WI38 (cell line): ENCODE measurements around the gene NFATC4.

ENCODE experiments used
- H3K4me3 ChIP-seq: 2 replicates; pipeline ENCODE4 v1.5.1; 2011; ENCODE audit warnings: low read depth, mild to moderate bottlenecking, control low read depth, low read length
- TF ChIP-seq, protein P1 (sequence below): IDR thresholded peaks from 2 replicates; pipeline ENCODE4 v1.5.1; 2012; ENCODE audit warnings: low read depth, mild to moderate bottlenecking, control low read depth, low read length

NFATC4 gene

GRCh38 chr14:24367514-24368211 lies at the start of gene NFATC4:
NFATC4 (plus strand) TSS chr14:24368184; CDS start chr14:24368341, 157 bp downstream.
- TF ChIP-seq, protein P1, sequence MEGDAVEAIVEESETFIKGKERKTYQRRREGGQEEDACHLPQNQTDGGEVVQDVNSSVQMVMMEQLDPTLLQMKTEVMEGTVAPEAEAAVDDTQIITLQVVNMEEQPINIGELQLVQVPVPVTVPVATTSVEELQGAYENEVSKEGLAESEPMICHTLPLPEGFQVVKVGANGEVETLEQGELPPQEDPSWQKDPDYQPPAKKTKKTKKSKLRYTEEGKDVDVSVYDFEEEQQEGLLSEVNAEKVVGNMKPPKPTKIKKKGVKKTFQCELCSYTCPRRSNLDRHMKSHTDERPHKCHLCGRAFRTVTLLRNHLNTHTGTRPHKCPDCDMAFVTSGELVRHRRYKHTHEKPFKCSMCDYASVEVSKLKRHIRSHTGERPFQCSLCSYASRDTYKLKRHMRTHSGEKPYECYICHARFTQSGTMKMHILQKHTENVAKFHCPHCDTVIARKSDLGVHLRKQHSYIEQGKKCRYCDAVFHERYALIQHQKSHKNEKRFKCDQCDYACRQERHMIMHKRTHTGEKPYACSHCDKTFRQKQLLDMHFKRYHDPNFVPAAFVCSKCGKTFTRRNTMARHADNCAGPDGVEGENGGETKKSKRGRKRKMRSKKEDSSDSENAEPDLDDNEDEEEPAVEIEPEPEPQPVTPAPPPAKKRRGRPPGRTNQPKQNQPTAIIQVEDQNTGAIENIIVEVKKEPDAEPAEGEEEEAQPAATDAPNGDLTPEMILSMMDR, result no peak
- H3K4me3 ChIP-seq, result peak within 1 kb of the TSS; percentile 94

GRCh38 chr14:24321212-24321975 lies 46.6 kb upstream of the NFATC4 start:
- H3K4me3 ChIP-seq, result no peak overlapping the region

DNA sequence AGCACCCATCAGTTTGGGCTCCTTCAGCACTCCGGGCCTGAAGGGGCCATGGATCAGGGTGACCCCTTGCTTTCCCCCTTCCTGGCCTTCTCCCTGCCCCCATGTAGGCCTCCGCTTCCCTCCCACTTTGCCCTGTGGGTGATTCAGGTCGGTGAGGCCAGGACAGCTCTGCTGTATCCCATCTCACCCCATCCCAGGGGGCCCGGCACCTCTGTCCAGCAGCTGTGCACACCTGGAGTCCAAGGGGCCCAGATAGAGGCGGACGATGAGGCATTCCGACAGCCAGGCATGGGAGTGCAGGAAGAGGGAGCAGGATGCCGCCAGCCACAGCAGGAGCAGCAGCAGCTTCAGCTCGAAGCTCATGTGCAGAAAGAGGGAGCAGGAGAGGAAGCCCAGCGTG lies 45.3 kb upstream of the NFATC4 start:
- TF ChIP-seq, protein P1, result no peak

More at GRCh38 chr14:24321212-24321975, 46.6 kb upstream of the NFATC4 start:
- TF ChIP-seq, protein P1, result no peak

DNA sequence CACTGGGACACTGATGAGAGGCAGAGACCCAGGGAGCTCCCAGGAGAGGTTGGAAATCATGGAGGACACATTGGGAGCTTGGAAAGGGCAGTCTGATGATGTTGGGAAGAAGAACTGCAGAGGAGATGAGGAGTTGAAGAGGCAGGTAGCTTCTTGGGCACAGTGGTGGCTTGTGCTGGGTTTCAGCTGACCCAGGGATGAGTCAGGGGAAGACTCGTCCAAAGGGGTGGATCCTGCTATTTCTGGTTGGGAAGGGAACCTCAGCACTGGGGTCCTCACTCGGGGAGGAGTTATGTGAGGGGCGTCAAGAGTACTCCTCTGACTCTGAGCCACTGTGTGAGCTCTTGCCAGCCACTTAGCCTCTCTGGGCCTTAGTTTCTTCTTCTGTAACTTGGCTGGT lies 44.6 kb upstream of the NFATC4 start:
- no peak overlapping the region for H3K4me3 ChIP-seq
- TF ChIP-seq, protein P1, result no peak

More for the DNA sequence above, 45.3 kb upstream of the NFATC4 start:
- no peak overlapping the region for H3K4me3 ChIP-seq

GRCh38 chr14:24324024-24324423 lies 44.0 kb upstream of the NFATC4 start:
- TF ChIP-seq, protein P1, result no peak
- H3K4me3 ChIP-seq, result no peak overlapping the region

- H3K4me3 ChIP-seq, result no peak overlapping the region
- TF ChIP-seq, protein P1, result no peak
These were observed 42.9 kb upstream of the NFATC4 start for GRCh38 chr14:24325041-24325530.

DNA sequence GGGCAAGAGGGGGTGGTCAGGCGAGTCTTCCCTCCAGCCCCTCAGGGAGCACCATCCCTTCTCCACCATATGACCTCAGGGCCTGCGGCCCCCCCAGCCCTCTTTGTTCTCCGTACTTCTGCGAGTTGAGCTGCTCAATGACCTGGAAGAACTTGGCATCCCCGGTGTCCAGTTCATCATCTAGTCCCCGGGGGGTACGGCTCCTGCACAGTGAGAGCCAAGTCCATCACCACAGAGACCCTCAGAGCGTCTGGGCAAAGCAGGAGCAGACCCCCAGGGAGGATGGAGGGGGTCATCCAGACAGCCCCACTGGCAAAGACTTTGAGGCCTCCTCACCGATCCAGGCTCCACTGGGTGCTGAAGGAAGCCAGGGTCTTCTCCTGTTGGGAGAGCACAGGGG lies 42.0 kb upstream of the NFATC4 start:
- H3K4me3 ChIP-seq, result no peak overlapping the region
- TF ChIP-seq, protein P1, result no peak
